Sigmoid colon (tissue), 4 donors: Measurements from ENCODE around the gene DAGLB.

Experiments
- EP300 ChIP-seq, 4 donors: sonication (generic); formaldehyde crosslinking; IDR thresholded peaks; one replicate each; pipeline ENCODE4 v1.6.1; 2017; ENCODE audit warnings: antibody characterized with exemption in 4 of 4
- POLR2A ChIP-seq, 2 donors: fragments of 450-650 bp; IDR thresholded peaks; one replicate each; pipeline ENCODE4 v1.6.1; 2016; ENCODE audit warnings: antibody characterized with exemption in 2 of 2, mild to moderate bottlenecking in 2 of 2, moderate library complexity in 2 of 2
- POLR2AphosphoS5 ChIP-seq, 4 donors: sonication (generic); formaldehyde crosslinking; IDR thresholded peaks; one replicate each; pipeline ENCODE4 v1.6.1; 2017; ENCODE audit warnings: antibody characterized with exemption in 4 of 4
- TF ChIP-seq, protein P1 (sequence below), 4 experiments: fragments of 450-650 bp in 3 of 4; fragments of 200-600 bp in 1 of 4; IDR thresholded peaks; one replicate each; pipeline ENCODE4 v1.5.1; 2016 to 2019; ENCODE audit warnings: antibody characterized with exemption in 4 of 4, mild to moderate bottlenecking in 3 of 4, moderate library complexity in 2 of 4

DNA sequence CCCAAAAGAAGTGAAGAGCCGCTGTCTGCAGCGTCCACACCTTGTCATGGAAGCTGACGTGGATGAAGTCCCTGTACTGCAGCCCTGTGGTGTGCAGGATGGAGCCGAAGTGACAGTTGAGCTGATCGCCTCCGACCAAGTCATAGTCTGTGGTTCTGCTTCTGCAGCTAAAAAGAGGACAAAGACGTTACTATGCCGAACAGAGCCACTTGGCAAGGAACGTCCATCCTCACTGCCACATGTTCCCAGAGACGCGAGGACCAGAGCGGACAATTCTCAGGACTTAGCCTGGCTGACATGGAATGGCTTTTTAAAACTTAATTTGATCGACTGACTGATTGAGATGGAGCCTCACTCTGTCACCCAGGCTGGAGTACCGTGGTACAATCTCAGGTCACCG, 21.8 kb downstream of the DAGLB start:
- TF ChIP-seq, protein P1, sequence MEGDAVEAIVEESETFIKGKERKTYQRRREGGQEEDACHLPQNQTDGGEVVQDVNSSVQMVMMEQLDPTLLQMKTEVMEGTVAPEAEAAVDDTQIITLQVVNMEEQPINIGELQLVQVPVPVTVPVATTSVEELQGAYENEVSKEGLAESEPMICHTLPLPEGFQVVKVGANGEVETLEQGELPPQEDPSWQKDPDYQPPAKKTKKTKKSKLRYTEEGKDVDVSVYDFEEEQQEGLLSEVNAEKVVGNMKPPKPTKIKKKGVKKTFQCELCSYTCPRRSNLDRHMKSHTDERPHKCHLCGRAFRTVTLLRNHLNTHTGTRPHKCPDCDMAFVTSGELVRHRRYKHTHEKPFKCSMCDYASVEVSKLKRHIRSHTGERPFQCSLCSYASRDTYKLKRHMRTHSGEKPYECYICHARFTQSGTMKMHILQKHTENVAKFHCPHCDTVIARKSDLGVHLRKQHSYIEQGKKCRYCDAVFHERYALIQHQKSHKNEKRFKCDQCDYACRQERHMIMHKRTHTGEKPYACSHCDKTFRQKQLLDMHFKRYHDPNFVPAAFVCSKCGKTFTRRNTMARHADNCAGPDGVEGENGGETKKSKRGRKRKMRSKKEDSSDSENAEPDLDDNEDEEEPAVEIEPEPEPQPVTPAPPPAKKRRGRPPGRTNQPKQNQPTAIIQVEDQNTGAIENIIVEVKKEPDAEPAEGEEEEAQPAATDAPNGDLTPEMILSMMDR (IDR thresholded peaks at IDR 0.05) = no peak
- TF ChIP-seq EP300 (IDR thresholded peaks at IDR 0.05) = no peak
- no peak for TF ChIP-seq POLR2A (IDR thresholded peaks at IDR 0.05)
- no peak for TF ChIP-seq POLR2AphosphoS5 (IDR thresholded peaks at IDR 0.05)
